Measurements from ENCODE around the gene MCF2L. TPM values are rescaled to one million over a fixed set of nuclear protein-coding genes. Genes with fewer than 3 reads are reported as not detected.

The MCF2L gene
- total RNA-seq, 1 donor from 2014 or later: 40.4 TPM

GRCh38 chr13:112976526-112976925 is 7.5 kb downstream of the MCF2L start:
- TF ChIP-seq EZH2 (IDR thresholded peaks at IDR 0.05) (no peak), CTCF (IDR thresholded peaks at IDR 0.05) (no peak), EZH2phosphoT487 (IDR thresholded peaks at IDR 0.05) (no peak)
- H3F3A ChIP-seq (ENCODE audit: low read depth): no peaks in the 10 kb centered on the region
- no peak overlapping the region for H2AFZ ChIP-seq (replicated peaks)
- H3K4me2 ChIP-seq: no peak overlapping the region
- H3K79me2 ChIP-seq (ENCODE audit: low read depth): no peaks in the 10 kb centered on the region
- H3K4me1 Mint-ChIP-seq: peaks cover 30% of the 10 kb centered on the region
- H3K4me3 ChIP-seq: no peak overlapping the region
- no peak overlapping the region for H3K9ac ChIP-seq
- peaks cover 5% of the 10 kb centered on the region for H3K4me1 ChIP-seq
- no peak for DNase-seq (ENCODE audit: low spot score)
- H3K27ac ChIP-seq: no peak overlapping the region
- H3K27me3 Mint-ChIP-seq (ENCODE audit: insufficient read depth, low read depth): no peaks in the 10 kb centered on the region
- no peaks in the 10 kb centered on the region for H3K27me3 ChIP-seq
- peaks cover 11% of the 10 kb centered on the region for H3K9me3 Mint-ChIP-seq
- H3K27ac Mint-ChIP-seq: no peak overlapping the region
- H3K9me3 ChIP-seq (ENCODE audit: low read depth): no peaks in the 10 kb centered on the region
- no peaks in the 10 kb centered on the region for H3K36me3 ChIP-seq
- H4K20me1 ChIP-seq (ENCODE audit: low read depth): peaks cover 71% of the 10 kb centered on the region
- H3K36me3 Mint-ChIP-seq: peaks cover 11% of the 10 kb centered on the region
- no peak overlapping the region for H3K4me3 Mint-ChIP-seq

GRCh38 chr13:112977091-112977490 is 8.1 kb downstream of the MCF2L start:
- Histone ChIP-seq H4K20me1 (ENCODE audit: low read depth) (peaks cover 75% of the 10 kb centered on the region), H3K4me1 (peaks cover 5% of the 10 kb centered on the region), H3K9me3 (ENCODE audit: low read depth) (no peaks in the 10 kb centered on the region), H3K4me2 (no peak overlapping the region), H3K36me3 (no peaks in the 10 kb centered on the region), H3K27me3 (no peaks in the 10 kb centered on the region), H3K27ac (no peak overlapping the region), H3K4me3 (no peak overlapping the region), H3K79me2 (ENCODE audit: low read depth) (no peaks in the 10 kb centered on the region), H3F3A (ENCODE audit: low read depth) (no peaks in the 10 kb centered on the region), H2AFZ (replicated peaks) (no peak overlapping the region), H3K9ac (no peak overlapping the region)
- H3K36me3 Mint-ChIP-seq: peaks cover 8% of the 10 kb centered on the region
- peaks cover 33% of the 10 kb centered on the region for H3K4me1 Mint-ChIP-seq
- peaks cover 5% of the 10 kb centered on the region for H3K27me3 Mint-ChIP-seq (ENCODE audit: insufficient read depth, low read depth)
- no peak for DNase-seq (ENCODE audit: low spot score)
- peaks cover 5% of the 10 kb centered on the region for H3K9me3 Mint-ChIP-seq
- no peak overlapping the region for H3K27ac Mint-ChIP-seq
- no peak for TF ChIP-seq EZH2 (IDR thresholded peaks at IDR 0.05)
- no peak for TF ChIP-seq EZH2phosphoT487 (IDR thresholded peaks at IDR 0.05)
- no peak for TF ChIP-seq CTCF (IDR thresholded peaks at IDR 0.05)
- no peak overlapping the region for H3K4me3 Mint-ChIP-seq

- Histone ChIP-seq H3K79me2 (ENCODE audit: low read depth) (no peaks in the 10 kb centered on the region), H3K4me3 (no peak overlapping the region), H3K4me1 (peaks cover 5% of the 10 kb centered on the region), H3F3A (ENCODE audit: low read depth) (no peaks in the 10 kb centered on the region), H4K20me1 (ENCODE audit: low read depth) (peaks cover 79% of the 10 kb centered on the region), H3K9ac (no peak overlapping the region), H3K4me2 (no peak overlapping the region), H3K36me3 (no peaks in the 10 kb centered on the region), H3K9me3 (ENCODE audit: low read depth) (no peaks in the 10 kb centered on the region), H2AFZ (replicated peaks) (no peak overlapping the region), H3K27ac (no peak overlapping the region), H3K27me3 (no peaks in the 10 kb centered on the region)
- TF ChIP-seq EZH2phosphoT487 (IDR thresholded peaks at IDR 0.05) (no peak), CTCF (IDR thresholded peaks at IDR 0.05) (no peak), EZH2 (IDR thresholded peaks at IDR 0.05) (no peak)
- Mint-ChIP-seq H3K27ac (no peak overlapping the region), H3K27me3 (ENCODE audit: insufficient read depth, low read depth) (peaks cover 5% of the 10 kb centered on the region), H3K36me3 (peaks cover 6% of the 10 kb centered on the region), H3K9me3 (peaks cover under 1% of the 10 kb centered on the region), H3K4me3 (no peak overlapping the region), H3K4me1 (peaks cover 35% of the 10 kb centered on the region)
- no peak for DNase-seq (ENCODE audit: low spot score)
Observed at GRCh38 chr13:112977525-112977924, 8.5 kb downstream of the MCF2L start.
